KOPT-K1 (cell line): ENCODE measurements around the gene FTO.

Experiments used
- H3K27ac ChIP-seq: fragments of 200-600 bp; sonication (generic); 2 replicates; pipeline ENCODE4 v1.5.1; 2016; ENCODE audit warnings: antibody characterized with exemption, mild to moderate bottlenecking, low read depth, low read length; ENCODE audit not compliant: poor library complexity, severe bottlenecking
- H3K36me3 ChIP-seq: fragments of 200-600 bp; sonication (generic); 2 replicates; pipeline ENCODE4 v1.5.1; 2017; ENCODE audit warnings: antibody characterized with exemption, mild to moderate bottlenecking, low read length, moderate library complexity; ENCODE audit not compliant: insufficient read depth
- H3K9me3 ChIP-seq: fragments of 200-600 bp; sonication (generic); 2 replicates; pipeline ENCODE4 v1.5.1; 2017; ENCODE audit warnings: antibody characterized with exemption, low read length, mild to moderate bottlenecking; ENCODE audit not compliant: insufficient read depth, poor library complexity, severe bottlenecking

The FTO gene

GRCh38 chr16:53905028-53905427 lies 201.1 kb downstream of the FTO start:
- no peaks in the 10 kb centered on the region for H3K36me3 ChIP-seq
- H3K27ac ChIP-seq = no peak overlapping the region
- H3K9me3 ChIP-seq = no peaks in the 10 kb centered on the region

DNA sequence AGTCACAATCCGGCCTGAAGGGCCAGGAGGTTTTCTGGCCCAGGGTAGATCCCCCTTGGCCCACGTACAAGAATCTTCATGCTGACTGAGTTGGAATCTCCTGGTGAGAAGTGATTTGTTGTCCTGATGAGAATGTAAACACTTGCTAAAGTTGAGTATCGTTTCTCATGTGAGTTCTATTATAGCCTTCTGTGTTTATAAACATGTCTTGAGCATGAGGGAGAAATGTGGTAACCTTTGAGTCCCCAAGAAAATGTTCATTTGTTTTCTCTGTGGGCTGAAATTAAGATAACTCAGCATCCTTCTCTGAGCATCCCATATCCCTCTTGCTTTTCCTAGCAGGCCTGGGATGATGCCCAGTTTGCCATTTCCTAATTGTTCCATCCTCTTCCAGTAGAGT lies 204.8 kb downstream of the FTO start:
- no peaks in the 10 kb centered on the region for H3K9me3 ChIP-seq
- no peaks in the 10 kb centered on the region for H3K36me3 ChIP-seq
- H3K27ac ChIP-seq = no peak overlapping the region

DNA sequence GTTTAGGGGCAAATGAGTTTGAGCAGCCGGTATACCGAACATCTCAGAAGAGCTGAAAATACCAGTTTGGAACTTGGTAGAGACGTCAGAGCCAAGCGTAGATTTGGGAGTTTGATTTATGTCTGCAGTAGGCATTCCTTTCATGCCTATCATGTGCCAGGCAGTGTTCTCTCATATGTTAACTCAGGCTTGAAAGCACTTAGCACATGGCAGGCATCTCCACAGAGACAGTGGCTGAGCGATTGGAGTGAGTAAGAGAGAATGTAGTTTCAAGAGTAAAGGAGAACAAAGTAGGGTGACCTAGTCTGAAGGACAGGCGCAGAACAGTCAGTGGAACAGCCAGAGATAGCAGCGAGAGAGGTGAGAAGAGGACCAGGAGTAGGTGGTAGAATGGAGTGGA lies 207.0 kb downstream of the FTO start:
- H3K36me3 ChIP-seq = no peaks in the 10 kb centered on the region
- H3K27ac ChIP-seq = no peak overlapping the region
- no peaks in the 10 kb centered on the region for H3K9me3 ChIP-seq

DNA sequence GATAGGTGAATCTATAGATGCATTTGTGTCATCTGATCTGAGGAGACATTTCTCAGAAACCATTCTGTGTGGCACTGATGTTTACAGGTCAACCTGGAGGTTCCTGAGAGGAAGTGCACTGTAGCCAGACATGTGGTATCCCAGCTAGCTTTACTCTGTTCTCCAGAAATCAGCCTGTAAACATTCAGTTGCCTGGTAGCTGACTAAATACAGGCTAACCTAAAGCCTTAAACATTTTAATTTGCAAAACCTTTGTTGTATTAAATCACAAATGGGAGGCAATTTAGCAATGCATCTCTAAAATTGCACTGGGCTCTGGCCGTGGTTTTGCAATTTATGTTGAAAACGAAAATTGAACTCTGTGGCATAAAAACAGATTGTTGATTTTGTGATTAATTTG lies 207.6 kb downstream of the FTO start:
- Histone ChIP-seq H3K36me3 (no peaks in the 10 kb centered on the region), H3K27ac (no peak overlapping the region), H3K9me3 (no peaks in the 10 kb centered on the region)

GRCh38 chr16:53912155-53912554 lies 208.2 kb downstream of the FTO start:
- no peak overlapping the region for H3K27ac ChIP-seq
- H3K9me3 ChIP-seq = no peaks in the 10 kb centered on the region
- no peaks in the 10 kb centered on the region for H3K36me3 ChIP-seq

DNA sequence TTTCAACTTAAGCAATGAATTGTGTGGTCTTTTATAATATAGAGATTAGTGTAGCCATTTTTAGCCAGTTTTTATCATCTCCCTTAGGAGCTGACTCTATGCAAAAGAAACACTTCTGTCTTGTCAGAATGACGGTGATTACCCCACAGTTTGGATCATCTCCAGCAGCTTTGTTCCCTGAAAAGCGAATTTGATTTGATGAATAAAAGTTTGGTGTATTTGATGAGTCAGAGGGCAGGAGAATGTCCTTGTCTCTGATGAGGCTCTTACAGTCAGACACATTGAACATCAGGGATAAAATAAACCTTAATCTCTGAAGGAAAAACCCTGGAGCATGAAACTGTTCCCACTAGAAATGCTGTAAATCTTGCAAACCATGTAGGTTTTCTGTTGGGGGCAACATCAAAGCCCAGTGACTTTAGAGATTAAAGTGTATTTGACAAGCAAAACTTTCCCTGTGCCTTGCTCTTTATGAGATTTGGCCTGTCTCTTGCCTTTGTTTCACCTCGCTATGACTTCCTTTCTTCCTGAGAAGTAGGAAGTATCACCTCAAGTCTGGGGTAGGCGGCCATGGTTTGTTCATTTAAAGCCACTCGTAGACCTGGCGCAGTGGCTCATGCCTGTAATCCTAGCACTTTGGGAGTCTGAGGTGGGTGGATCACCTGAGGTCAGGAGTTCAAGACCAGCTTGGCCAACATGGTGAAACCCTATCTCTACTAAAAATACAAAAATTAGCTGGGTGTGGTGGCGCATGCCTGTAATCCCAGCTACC lies 209.3 kb downstream of the FTO start:
- peak overlapping the region; percentile 1 for H3K27ac ChIP-seq
- H3K36me3 ChIP-seq = no peaks in the 10 kb centered on the region
- no peaks in the 10 kb centered on the region for H3K9me3 ChIP-seq

GRCh38 chr16:53913920-53914319 lies 210.0 kb downstream of the FTO start:
- no peaks in the 10 kb centered on the region for H3K36me3 ChIP-seq

DNA sequence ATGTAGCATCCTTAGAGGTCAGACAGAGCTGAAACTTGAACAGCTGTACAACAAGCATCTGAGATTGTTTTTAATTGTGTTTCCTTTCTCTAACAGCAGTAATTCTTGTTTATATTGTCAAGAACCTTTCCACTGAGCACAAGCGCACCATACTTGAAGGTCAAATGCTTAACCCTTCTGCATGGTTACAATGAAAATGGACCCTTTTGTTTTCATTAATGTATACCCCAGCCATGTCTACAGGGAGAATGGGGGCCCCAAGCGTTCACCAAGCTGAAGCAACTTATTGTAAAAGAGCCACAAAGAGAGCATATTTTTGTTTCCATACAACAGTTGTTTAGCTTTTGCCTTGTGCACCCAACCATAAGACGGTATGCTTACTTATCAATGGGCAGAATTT lies 210.8 kb downstream of the FTO start:
- Histone ChIP-seq H3K9me3 (no peaks in the 10 kb centered on the region), H3K36me3 (no peaks in the 10 kb centered on the region), H3K27ac (no peak overlapping the region)

More at GRCh38 chr16:53913920-53914319, 210.0 kb downstream of the FTO start:
- H3K27ac ChIP-seq = peak overlapping the region; percentile 1
- no peaks in the 10 kb centered on the region for H3K9me3 ChIP-seq

DNA sequence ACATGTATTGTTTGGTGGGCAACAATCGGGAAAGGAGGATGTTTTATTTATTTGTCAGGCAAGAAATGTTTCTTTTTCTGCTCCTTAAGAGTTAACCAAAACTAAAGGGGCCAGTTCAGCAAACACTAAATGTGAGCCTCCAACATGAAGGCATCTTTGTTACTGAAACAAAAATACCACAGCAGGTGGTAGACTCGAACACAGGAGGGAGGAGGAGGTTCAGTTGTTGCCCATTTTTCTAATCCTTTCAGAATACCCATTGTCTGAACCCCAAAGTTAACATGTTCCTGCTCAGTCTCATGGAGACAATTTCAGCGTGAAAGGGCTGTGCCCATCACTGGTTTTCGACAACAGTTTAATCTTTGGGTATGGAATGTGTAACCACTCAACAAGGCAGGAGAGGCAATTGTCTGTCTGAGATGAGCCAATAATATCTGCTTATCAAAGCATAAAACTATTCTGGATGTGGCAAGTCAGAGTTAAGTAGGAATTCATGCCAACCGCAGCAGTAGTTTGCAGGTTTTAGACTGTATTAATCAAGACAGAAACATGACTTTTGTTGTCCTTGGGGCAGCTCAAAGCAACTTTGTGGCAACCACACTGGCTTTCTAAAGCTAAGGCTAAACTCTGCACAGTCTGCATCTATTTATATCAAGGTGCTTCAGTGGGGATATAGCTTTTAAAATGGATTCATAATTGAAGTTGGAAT lies 211.7 kb downstream of the FTO start:
- Histone ChIP-seq H3K27ac (no peak overlapping the region), H3K9me3 (no peaks in the 10 kb centered on the region), H3K36me3 (no peaks in the 10 kb centered on the region)

- Histone ChIP-seq H3K9me3 (no peaks in the 10 kb centered on the region), H3K27ac (no peak overlapping the region), H3K36me3 (no peaks in the 10 kb centered on the region)
Observed at GRCh38 chr16:53920988-53921387, 217.0 kb downstream of the FTO start.

- no peaks in the 10 kb centered on the region for H3K36me3 ChIP-seq
- H3K27ac ChIP-seq = no peak overlapping the region
- H3K9me3 ChIP-seq = no peaks in the 10 kb centered on the region
Observed at GRCh38 chr16:53922067-53922806, 218.3 kb downstream of the FTO start.

- no peaks in the 10 kb centered on the region for H3K36me3 ChIP-seq
- H3K9me3 ChIP-seq = no peaks in the 10 kb centered on the region
- no peak overlapping the region for H3K27ac ChIP-seq
Observed at GRCh38 chr16:53922807-53923571, 219.0 kb downstream of the FTO start.

DNA sequence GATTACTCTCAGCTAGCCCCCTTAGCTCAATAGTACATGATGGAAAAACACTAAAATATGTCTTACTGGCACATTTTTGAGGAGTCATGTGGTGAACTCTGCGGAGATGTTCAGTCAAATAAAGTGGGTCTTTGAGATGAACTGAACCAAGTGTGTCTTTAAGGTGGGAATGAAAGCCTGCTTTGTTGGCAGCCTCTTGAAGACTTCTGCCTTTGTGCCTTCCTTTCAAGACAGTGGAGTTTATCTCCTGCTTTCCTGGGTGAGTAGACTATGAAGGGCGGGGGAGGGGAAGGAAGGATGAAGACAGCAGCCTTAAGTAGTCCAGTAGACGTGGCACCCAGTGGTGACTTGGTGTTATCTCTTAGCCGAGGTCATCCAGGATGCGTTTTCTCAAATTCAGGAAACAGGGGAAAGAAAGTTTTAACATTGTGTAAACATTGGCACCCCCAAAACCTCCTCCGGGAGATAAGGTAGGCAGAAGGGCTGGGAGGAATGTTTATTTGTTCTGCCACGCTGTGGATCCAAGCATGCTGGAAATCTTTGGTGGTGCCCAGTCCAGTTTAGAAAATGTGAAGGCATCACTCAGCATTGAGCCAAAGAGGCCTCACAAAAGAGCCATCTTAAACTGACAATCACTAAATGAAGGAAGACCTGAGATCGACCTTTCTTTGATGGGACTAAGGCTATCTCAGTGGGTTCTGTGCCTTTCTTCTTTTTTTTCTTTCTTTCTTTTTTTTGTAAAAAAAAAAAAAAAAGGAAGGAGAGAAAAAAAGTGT lies 220.6 kb downstream of the FTO start:
- no peaks in the 10 kb centered on the region for H3K36me3 ChIP-seq

GRCh38 chr16:53925107-53925410 lies 221.1 kb downstream of the FTO start:
- Histone ChIP-seq H3K36me3 (no peaks in the 10 kb centered on the region), H3K9me3 (no peaks in the 10 kb centered on the region), H3K27ac (no peak overlapping the region)

More for the DNA sequence above, 220.6 kb downstream of the FTO start:
- no peak overlapping the region for H3K27ac ChIP-seq
- H3K9me3 ChIP-seq = no peaks in the 10 kb centered on the region
